K562 (cell line): ENCODE measurements around the gene NR1H2. TPM values are rescaled to one million over a fixed set of nuclear protein-coding genes. Genes with fewer than 3 reads are reported as not detected.

Experiments
- C11orf30 ChIP-seq: fragments of 450-650 bp; IDR thresholded peaks from 2 replicates; pipeline ENCODE4 v1.6.1; 2016; ENCODE audit warnings: low read depth, mild to moderate bottlenecking
- CBX3 ChIP-seq, 2 experiments: IDR thresholded peaks; 1 replicate in 1 of 2; 2 replicates in 1 of 2; pipeline ENCODE4 v1.6.1; 2012; ENCODE audit warnings: inconsistent platforms in 2 of 2, low read length in 2 of 2, borderline replicate concordance in 1 of 2, control low read depth in 1 of 2
- CREB1 ChIP-seq, 2 experiments: sonication (generic) in 1 of 2; formaldehyde crosslinking in 1 of 2; IDR thresholded peaks; 2 replicates each; pipeline versions ENCODE4 v1.6.1 to v1.8.0; 2012 to 2022; ENCODE audit warnings: inconsistent platforms in 1 of 2, mild to moderate bottlenecking in 1 of 2, missing genetic modification reagents in 1 of 2, moderate library complexity in 1 of 2
- CREM ChIP-seq: IDR thresholded peaks from 2 replicates; pipeline ENCODE4 v1.6.1; 2014; ENCODE audit warnings: antibody characterized with exemption, low read depth
- GMEB1 ChIP-seq: fragments of 250-450 bp; sonication (Bioruptor Pico); IDR thresholded peaks from 2 replicates; pipeline ENCODE4 v1.4.0; 2020; ENCODE audit warnings: mild to moderate bottlenecking
- POLR2AphosphoS5 ChIP-seq: IDR thresholded peaks from 2 replicates; pipeline ENCODE4 v1.6.1; 2011; ENCODE audit warnings: mild to moderate bottlenecking, low read depth, low read length, moderate library complexity; ENCODE audit not compliant: control insufficient read depth, insufficient read depth
- RBFOX2 ChIP-seq: fragments of 200-400 bp; formaldehyde crosslinking; IDR thresholded peaks from 2 replicates; pipeline ENCODE4 v1.6.1; 2017; ENCODE audit warnings: low read depth, mild to moderate bottlenecking, low read length, moderate library complexity
- RCOR1 ChIP-seq, 2 experiments: IDR thresholded peaks; 2 replicates each; pipeline ENCODE4 v1.6.1; 2012; ENCODE audit warnings: low read depth in 2 of 2, low read length in 2 of 2, borderline replicate concordance in 1 of 2, improper control_type of control experiment in 1 of 2
- TCF3 ChIP-seq: sonication (generic); formaldehyde crosslinking; IDR thresholded peaks from 2 replicates; pipeline ENCODE4 v1.4.0; 2020; ENCODE audit warnings: mild to moderate bottlenecking, missing genetic modification reagents
- ZBTB17 ChIP-seq: fragments of 450-650 bp; formaldehyde crosslinking; IDR thresholded peaks from 2 replicates; pipeline ENCODE4 v1.4.0; 2020; ENCODE audit warnings: mild to moderate bottlenecking
- ZC3H4 ChIP-seq: sonication (generic); formaldehyde crosslinking; IDR thresholded peaks from 2 replicates; pipeline ENCODE4 v1.9.0; 2021; ENCODE audit warnings: missing genetic modification reagents, borderline replicate concordance
- ZKSCAN8 ChIP-seq: fragments of 200-800 bp; sonication (Bioruptor generic); IDR thresholded peaks from 2 replicates; pipeline ENCODE4 v1.6.1; 2016; ENCODE audit warnings: missing genetic modification characterization, missing compliant biosample characterization
- ZMIZ1 ChIP-seq, 2 experiments: fragments of 150-350 bp in 1 of 2; IDR thresholded peaks; 2 replicates each; pipeline ENCODE4 v1.6.1; 2012 to 2016; ENCODE audit warnings: low read depth in 2 of 2, low read length in 2 of 2, mild to moderate bottlenecking in 1 of 2, moderate library complexity in 1 of 2
- polyA plus RNA-seq, 8 experiments: library from polyadenylated mRNA; depleted of rRNA in 4 of 8; stranded (reverse) in 5 of 8; unstranded in 3 of 8; fragments of >200 nt; fragmentation: Nextera tagmentation in 2 of 8; fragmentation: Illumina TruSeq in 1 of 8; extraction: Ambion mirVana in 2 of 8; extraction: Trizol in 1 of 8; gene quantifications; 2 replicates each; pipeline versions ENCODE4 v1.2.1 to v1.2.3, GENCODE V29; 2011 to 2014; ENCODE audit warnings: inconsistent platforms in 1 of 8, missing spikeins in 1 of 8
- total RNA-seq, 7 experiments: library from RNA; depleted of rRNA in 6 of 7; stranded (reverse); fragments of >200 nt in 6 of 7; fragmentation: Illumina TruSeq in 2 of 7; extraction: Trizol in 2 of 7; gene quantifications; 2 replicates each; pipeline versions ENCODE4 v1.2.1 to v1.2.3, GENCODE V29; 2011 to 2021; ENCODE audit warnings: low replicate concordance in 1 of 7
- TF ChIP-seq, protein P1 (sequence below): fragments of 250-450 bp; sonication (Bioruptor Pico); IDR thresholded peaks from 2 replicates; pipeline ENCODE4 v1.8.0; 2021; ENCODE audit warnings: borderline replicate concordance, mild to moderate bottlenecking, moderate library complexity; ENCODE audit not compliant: poor library complexity, severe bottlenecking
- TF ChIP-seq, protein P2 (sequence below): fragments of 450-650 bp; IDR thresholded peaks from 2 replicates; pipeline ENCODE4 v1.6.1; 2018; ENCODE audit not compliant: partially characterized antibody

Gene NR1H2
- total and polyA plus RNA-seq, 9 of the 15 experiments (the other 6 are each of a cell fraction or from before 2014, with no cell fraction given) = 0.11 to 73.8 (median 24.0) TPM

- TF ChIP-seq, protein P1, sequence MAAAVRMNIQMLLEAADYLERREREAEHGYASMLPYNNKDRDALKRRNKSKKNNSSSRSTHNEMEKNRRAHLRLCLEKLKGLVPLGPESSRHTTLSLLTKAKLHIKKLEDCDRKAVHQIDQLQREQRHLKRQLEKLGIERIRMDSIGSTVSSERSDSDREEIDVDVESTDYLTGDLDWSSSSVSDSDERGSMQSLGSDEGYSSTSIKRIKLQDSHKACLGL (CRISPR knock-in tag) = no peak
- TF ChIP-seq ZMIZ1 (IDR thresholded peaks at IDR 0.05; ENCODE audit: low read depth in 2 of 2, low read length in 2 of 2) (peak in 1 of 2 experiments; percentile 39; a peak in 1 of 4 replicates), POLR2AphosphoS5 (peak; percentile 45; the same call in 1 of the 2 replicates), ZC3H4 (peak; percentile 79; the same call in 1 of the 2 replicates), GMEB1 (CRISPR knock-in tag) (peak; percentile 44), ZBTB17 (peak; percentile 21; the same call in 1 of the 2 replicates), CBX3 (IDR thresholded peaks at IDR 0.05; ENCODE audit: borderline replicate concordance in 1 of 2, low read length in 2 of 2) (peak in 1 of 2 experiments; percentile 60; a peak in 1 of 3 replicates), RBFOX2 (peak; percentile 73), ZKSCAN8 (no peak), RCOR1 (IDR thresholded peaks at IDR 0.05; ENCODE audit: borderline replicate concordance in 1 of 2, low read depth in 2 of 2, low read length in 2 of 2) (peak in 1 of 2 experiments; percentile 23; a peak in 1 of 4 replicates), TCF3 (CRISPR knock-in tag) (0 out of 2 replicates have a peak, but pooled peaks have one; percentile 6), CREB1 (IDR thresholded peaks at IDR 0.05) (peak; percentile 78), CREB1 (CRISPR knock-in tag; IDR thresholded peaks at IDR 0.05) (peak; percentile 77), C11orf30 (peak; percentile 73), CREM (peak; percentile 90)
- TF ChIP-seq, protein P2, sequence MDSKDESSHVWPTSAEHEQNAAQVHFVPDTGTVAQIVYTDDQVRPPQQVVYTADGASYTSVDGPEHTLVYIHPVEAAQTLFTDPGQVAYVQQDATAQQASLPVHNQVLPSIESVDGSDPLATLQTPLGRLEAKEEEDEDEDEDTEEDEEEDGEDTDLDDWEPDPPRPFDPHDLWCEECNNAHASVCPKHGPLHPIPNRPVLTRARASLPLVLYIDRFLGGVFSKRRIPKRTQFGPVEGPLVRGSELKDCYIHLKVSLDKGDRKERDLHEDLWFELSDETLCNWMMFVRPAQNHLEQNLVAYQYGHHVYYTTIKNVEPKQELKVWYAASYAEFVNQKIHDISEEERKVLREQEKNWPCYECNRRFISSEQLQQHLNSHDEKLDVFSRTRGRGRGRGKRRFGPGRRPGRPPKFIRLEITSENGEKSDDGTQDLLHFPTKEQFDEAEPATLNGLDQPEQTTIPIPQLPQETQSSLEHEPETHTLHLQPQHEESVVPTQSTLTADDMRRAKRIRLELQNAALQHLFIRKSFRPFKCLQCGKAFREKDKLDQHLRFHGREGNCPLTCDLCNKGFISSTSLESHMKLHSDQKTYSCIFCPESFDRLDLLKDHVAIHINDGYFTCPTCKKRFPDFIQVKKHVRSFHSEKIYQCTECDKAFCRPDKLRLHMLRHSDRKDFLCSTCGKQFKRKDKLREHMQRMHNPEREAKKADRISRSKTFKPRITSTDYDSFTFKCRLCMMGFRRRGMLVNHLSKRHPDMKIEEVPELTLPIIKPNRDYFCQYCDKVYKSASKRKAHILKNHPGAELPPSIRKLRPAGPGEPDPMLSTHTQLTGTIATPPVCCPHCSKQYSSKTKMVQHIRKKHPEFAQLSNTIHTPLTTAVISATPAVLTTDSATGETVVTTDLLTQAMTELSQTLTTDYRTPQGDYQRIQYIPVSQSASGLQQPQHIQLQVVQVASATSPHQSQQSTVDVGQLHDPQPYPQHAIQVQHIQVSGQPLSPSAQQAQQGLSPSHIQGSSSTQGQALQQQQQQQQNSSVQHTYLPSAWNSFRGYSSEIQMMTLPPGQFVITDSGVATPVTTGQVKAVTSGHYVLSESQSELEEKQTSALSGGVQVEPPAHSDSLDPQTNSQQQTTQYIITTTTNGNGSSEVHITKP = peak; percentile 94
These were observed 18.8 kb upstream of the NR1H2 start (continued) for GRCh38 chr19:50357178-50358100.
